ENCODE results near the gene KDM8.

KDM8 gene

DNA sequence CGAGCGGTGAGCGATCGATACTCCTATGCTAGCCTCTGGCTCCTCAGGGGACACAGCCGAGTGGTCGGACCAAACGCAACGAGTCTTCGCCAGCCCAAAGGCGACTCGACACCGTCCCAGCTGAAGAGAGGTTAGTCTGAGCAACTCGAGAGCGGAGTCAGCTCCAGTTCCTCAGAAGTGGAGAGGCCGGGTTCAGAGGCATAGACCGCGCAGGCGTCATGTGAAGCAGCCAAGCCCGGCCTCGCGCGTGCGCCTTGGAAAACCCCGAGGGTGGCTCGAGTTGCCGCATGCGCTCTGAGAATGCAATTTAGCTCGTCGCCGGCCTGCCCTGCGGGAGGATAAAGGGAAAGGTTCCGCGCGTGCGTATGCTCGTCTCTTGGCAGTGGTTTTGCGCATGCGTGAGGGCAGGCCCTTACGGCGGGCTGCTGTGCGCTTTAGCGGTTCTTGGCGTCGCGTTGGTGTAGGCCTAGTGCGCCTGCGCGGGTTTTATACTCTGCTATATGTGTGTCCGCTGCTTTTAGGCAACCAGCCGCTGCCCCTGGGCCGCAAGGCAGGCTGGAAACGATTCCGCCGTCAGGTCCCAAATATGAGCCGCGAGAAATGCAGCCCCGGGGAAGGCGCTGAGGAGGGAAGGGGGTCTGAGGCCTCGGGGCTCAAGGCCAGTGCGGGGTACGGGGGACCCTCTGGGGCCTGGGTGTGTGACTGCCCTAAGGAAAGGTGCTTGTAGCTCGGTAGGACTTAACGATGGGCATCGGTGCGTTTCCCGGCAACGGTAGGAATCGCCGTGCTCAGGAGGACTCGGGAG, at the start of gene KDM8:
Gene KDM8 (plus strand): TSS at position 20 of the 805 bp plus-strand sequence. CDS start 6,598 bp downstream, outside the sequence.
- peak; percentile 100 for DNase-seq

DNA sequence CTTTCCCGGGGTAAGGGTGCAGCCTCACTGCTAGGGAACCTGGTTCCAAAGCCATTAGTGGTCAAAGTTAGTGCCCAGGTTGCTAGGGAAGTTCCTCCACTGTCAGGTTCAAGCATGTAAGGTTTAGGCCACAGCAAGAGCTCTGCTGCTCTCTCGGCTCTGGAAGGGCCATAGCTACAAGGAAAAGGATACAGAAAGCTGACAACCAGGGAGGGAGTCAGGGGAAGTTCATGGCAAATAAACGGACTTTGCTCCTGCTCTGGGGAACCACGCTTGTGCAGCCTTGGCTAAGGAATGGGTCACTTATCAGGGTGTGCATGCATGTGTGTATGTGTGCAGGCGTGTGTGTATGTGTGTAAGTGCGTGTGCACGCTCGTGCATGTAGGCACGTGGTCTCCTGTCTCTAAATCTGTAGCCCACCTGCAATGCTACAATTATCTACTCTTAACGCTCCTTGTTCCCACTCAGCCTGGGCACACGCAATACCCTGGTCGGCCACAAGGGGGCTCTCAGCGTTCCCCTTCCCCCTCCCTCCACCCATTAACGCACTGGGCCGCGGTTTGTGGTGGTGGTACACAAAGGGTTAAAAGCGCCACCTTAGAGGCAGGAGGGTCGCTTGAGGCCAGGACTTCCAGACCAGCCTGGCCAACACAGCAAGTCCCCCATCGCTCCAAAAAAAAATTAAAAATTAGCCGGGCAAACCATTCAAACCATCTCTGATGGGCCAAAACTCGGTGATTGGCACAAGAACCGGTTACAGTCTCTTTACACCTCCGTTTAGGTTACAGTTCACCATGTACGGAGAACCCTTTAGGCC, 48.4 kb upstream of the KDM8 start:
- peak; percentile 71 for DNase-seq

- DNase-seq: no peak
Observed at GRCh38 chr16:27156579-27156978, 46.7 kb upstream of the KDM8 start.

DNA sequence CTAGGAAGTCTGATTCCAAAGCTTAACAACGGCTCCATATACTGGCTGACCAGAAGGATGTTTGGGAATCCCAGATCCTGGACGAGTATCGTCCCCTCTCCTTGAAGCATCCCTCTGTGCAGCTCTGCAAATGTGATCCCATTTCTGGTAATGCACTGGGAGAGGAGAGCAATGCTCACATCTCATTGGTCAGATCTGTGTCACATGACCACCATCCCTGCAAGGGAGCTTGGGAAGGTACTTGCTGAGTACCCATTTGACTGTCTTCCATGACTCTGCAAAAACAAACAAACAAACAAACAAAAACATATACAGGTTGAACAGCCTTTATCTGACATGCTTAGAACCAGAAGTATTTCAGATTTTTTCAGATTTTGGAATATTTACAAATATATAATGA, 41.9 kb upstream of the KDM8 start:
- no peak for DNase-seq

DNA sequence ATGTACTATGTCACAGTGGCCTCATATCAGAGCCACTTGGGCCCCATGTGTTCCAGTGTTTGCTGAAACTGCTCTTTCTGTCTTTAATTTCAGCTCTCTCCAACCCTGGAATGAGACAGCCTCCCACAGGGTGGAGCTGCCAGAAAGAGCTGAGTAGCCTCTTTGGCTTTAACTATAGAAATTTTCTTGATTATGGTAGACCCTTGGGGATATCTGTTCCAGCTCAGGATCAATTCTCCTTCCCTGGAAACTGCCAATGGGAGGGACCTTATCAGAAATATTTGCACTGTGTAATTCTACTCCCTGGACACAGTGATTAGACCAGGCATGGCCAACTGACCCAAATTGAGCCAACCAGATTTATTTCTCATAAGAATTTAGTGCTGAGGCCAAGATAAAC, 39.0 kb upstream of the KDM8 start:
- DNase-seq: no peak

DNA sequence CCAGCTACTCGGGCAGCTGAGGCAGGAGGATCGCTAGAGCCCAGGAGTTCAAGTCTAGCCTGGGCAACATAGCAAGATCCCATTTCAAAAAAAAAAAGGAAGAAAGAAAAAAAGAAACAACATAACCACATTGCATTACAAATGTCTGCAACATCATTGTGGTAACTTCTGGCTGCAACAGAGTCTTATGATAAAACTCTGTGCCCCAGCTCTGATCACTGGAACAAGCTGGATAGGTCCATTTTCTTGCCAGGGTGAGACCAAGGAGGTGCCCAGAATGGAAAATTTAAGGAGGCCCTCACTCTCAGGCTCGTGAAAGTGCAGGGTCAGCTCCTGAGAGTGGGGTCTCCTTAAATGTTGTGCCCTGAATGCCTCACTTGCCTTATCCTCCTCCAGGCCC, 37.8 kb upstream of the KDM8 start:
- DNase-seq: no peak

GRCh38 chr16:27168790-27169189, 34.5 kb upstream of the KDM8 start:
- no peak for DNase-seq

GRCh38 chr16:27169511-27170071, 33.7 kb upstream of the KDM8 start:
- DNase-seq: peak; percentile 88

- no peak for DNase-seq
Observed at GRCh38 chr16:27171584-27171983, 31.7 kb upstream of the KDM8 start.

DNA sequence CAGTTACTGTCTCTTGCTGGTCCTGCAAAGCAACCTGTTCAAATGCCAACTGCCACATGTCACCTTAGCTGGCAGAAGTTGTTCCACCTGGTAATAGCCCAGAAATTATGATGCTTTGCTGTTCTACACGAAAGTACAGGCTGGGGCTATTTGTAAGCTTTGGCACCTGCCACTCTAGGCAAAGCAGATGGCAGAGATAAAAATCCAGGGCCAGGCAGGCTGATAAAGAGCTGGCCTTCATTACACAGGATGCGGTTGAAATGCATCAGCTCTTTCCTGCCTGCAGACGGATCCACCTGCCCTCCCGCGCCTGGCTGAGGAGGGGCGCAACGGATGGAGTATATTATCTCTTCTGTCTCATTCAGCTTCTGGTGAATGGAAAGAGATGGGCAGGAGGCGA, 29.3 kb upstream of the KDM8 start:
- DNase-seq: peak; percentile 71

GRCh38 chr16:27174798-27175197, 28.5 kb upstream of the KDM8 start:
- no peak for DNase-seq

- DNase-seq: peak; percentile 6
Observed at GRCh38 chr16:27175888-27176287, 27.4 kb upstream of the KDM8 start.

- DNase-seq: peak; percentile 17
Observed at GRCh38 chr16:27177031-27177774, 26.1 kb upstream of the KDM8 start.

- DNase-seq: peak; percentile 87
Observed at GRCh38 chr16:27179500-27180072, 23.7 kb upstream of the KDM8 start.

GRCh38 chr16:27181019-27181790, 22.1 kb upstream of the KDM8 start:
- DNase-seq: no peak

GRCh38 chr16:27182906-27183405, 20.4 kb upstream of the KDM8 start:
- no peak for DNase-seq

- DNase-seq: no peak
Observed at GRCh38 chr16:27185776-27186130, 17.6 kb upstream of the KDM8 start.

GRCh38 chr16:27188633-27189032, 14.7 kb upstream of the KDM8 start:
- DNase-seq: no peak

- no peak for DNase-seq
Observed at GRCh38 chr16:27189335-27189972, 13.9 kb upstream of the KDM8 start.

- no peak for DNase-seq
Observed at GRCh38 chr16:27190316-27190871, 12.9 kb upstream of the KDM8 start.
